ENCODE measurements around the gene S100A12. TPM values are rescaled to one million over a fixed set of nuclear protein-coding genes. Genes with fewer than 3 reads are reported as not detected.

S100A12 gene
- total RNA-seq, 1 donor from 2014 or later = not detected

- no peak for DNase-seq (ENCODE audit: low read depth)
- TF ChIP-seq CTCF (IDR thresholded peaks at IDR 0.05; ENCODE audit: insufficient read depth, low read length, poor library complexity, severe bottlenecking) = no peak
- Histone ChIP-seq H3K36me3 (ENCODE audit: control insufficient read depth, insufficient read depth, low read length) (no peaks in the 10 kb centered on the region), H3K4me3 (ENCODE audit: low read depth, low read length) (no peak overlapping the region), H3K27me3 (ENCODE audit: control insufficient read depth, insufficient read depth, low read length) (no peaks in the 10 kb centered on the region)
Measured at GRCh38 chr1:153379591-153379990, 4.2 kb upstream of the S100A12 start.

- no peaks in the 10 kb centered on the region for H3K36me3 ChIP-seq (ENCODE audit: control insufficient read depth, insufficient read depth, low read length)
- H3K27me3 ChIP-seq (ENCODE audit: control insufficient read depth, insufficient read depth, low read length) = no peaks in the 10 kb centered on the region
- H3K4me3 ChIP-seq (ENCODE audit: low read depth, low read length) = no peak overlapping the region
- no peak for DNase-seq (ENCODE audit: low read depth)
- no peak for TF ChIP-seq CTCF (IDR thresholded peaks at IDR 0.05; ENCODE audit: insufficient read depth, low read length, poor library complexity, severe bottlenecking)
Measured at GRCh38 chr1:153374071-153374470, 1.4 kb downstream of the S100A12 start.

- H3K4me3 ChIP-seq (ENCODE audit: low read depth, low read length) = no peak overlapping the region
- TF ChIP-seq CTCF (IDR thresholded peaks at IDR 0.05; ENCODE audit: insufficient read depth, low read length, poor library complexity, severe bottlenecking) = no peak
- no peak for DNase-seq (ENCODE audit: low read depth)
- no peaks in the 10 kb centered on the region for H3K27me3 ChIP-seq (ENCODE audit: control insufficient read depth, insufficient read depth, low read length)
- H3K36me3 ChIP-seq (ENCODE audit: control insufficient read depth, insufficient read depth, low read length) = no peaks in the 10 kb centered on the region
Measured at GRCh38 chr1:153372571-153372970, 2.9 kb downstream of the S100A12 start.

- Histone ChIP-seq H3K4me3 (ENCODE audit: low read depth, low read length) (no peak overlapping the region), H3K27me3 (ENCODE audit: control insufficient read depth, insufficient read depth, low read length) (no peaks in the 10 kb centered on the region), H3K36me3 (ENCODE audit: control insufficient read depth, insufficient read depth, low read length) (no peaks in the 10 kb centered on the region)
- TF ChIP-seq CTCF (IDR thresholded peaks at IDR 0.05; ENCODE audit: insufficient read depth, low read length, poor library complexity, severe bottlenecking) = no peak
- no peak for DNase-seq (ENCODE audit: low read depth)
Measured at GRCh38 chr1:153371231-153371630, 4.2 kb downstream of the S100A12 start.

- H3K4me3 ChIP-seq (ENCODE audit: low read depth, low read length) = no peak overlapping the region
- no peaks in the 10 kb centered on the region for H3K36me3 ChIP-seq (ENCODE audit: control insufficient read depth, insufficient read depth, low read length)
- TF ChIP-seq CTCF (IDR thresholded peaks at IDR 0.05; ENCODE audit: insufficient read depth, low read length, poor library complexity, severe bottlenecking) = no peak
- H3K27me3 ChIP-seq (ENCODE audit: control insufficient read depth, insufficient read depth, low read length) = no peaks in the 10 kb centered on the region
- no peak for DNase-seq (ENCODE audit: low read depth)
Measured at GRCh38 chr1:153370146-153370545, 5.3 kb downstream of the S100A12 start.

GRCh38 chr1:153368495-153368894 is 6.9 kb downstream of the S100A12 start:
- Histone ChIP-seq H3K36me3 (ENCODE audit: control insufficient read depth, insufficient read depth, low read length) (no peaks in the 10 kb centered on the region), H3K27me3 (ENCODE audit: control insufficient read depth, insufficient read depth, low read length) (no peaks in the 10 kb centered on the region), H3K4me3 (ENCODE audit: low read depth, low read length) (no peak overlapping the region)
- TF ChIP-seq CTCF (IDR thresholded peaks at IDR 0.05; ENCODE audit: insufficient read depth, low read length, poor library complexity, severe bottlenecking) = no peak
- DNase-seq (ENCODE audit: low read depth) = no peak
